IPS-18a (cell line): ENCODE data around the gene ELP1.

ENCODE experiments used
- H3K27ac ChIP-seq: one replicate; pipeline ENCODE4 v1.5.1; 2013; ENCODE audit warnings: low read length
- H3K27me3 ChIP-seq: one replicate; pipeline ENCODE4 v1.6.1; 2013; ENCODE audit warnings: mild to moderate bottlenecking, low read length; ENCODE audit not compliant: control insufficient read depth, insufficient read depth
- H3K36me3 ChIP-seq: one replicate; pipeline ENCODE4 v1.6.1; 2013; ENCODE audit warnings: low read depth, low read length; ENCODE audit not compliant: control insufficient read depth
- H3K4me1 ChIP-seq: one replicate; pipeline ENCODE4 v1.6.1; 2013; ENCODE audit warnings: low read depth, low read length; ENCODE audit not compliant: control insufficient read depth
- H3K4me3 ChIP-seq: one replicate; pipeline ENCODE4 v1.5.1; 2013; ENCODE audit warnings: low read length
- H3K9ac ChIP-seq: one replicate; pipeline ENCODE4 v1.6.1; 2013; ENCODE audit warnings: mild to moderate bottlenecking, low read length, moderate library complexity
- H3K9me3 ChIP-seq: one replicate; pipeline ENCODE4 v1.6.1; 2013; ENCODE audit warnings: low read depth, low read length; ENCODE audit not compliant: control insufficient read depth

The ELP1 gene

GRCh38 chr9:108860764-108861163 lies 73.2 kb downstream of the ELP1 start:
- Histone ChIP-seq H3K27me3 (no peaks in the 10 kb centered on the region), H3K9ac (no peak overlapping the region), H3K4me1 (no peaks in the 10 kb centered on the region), H3K36me3 (no peaks in the 10 kb centered on the region), H3K4me3 (no peak overlapping the region), H3K9me3 (no peaks in the 10 kb centered on the region), H3K27ac (no peak overlapping the region)

GRCh38 chr9:108860354-108860753 lies 73.6 kb downstream of the ELP1 start:
- H3K27ac ChIP-seq = no peak overlapping the region
- H3K9ac ChIP-seq = no peak overlapping the region
- no peaks in the 10 kb centered on the region for H3K4me1 ChIP-seq
- H3K27me3 ChIP-seq = no peaks in the 10 kb centered on the region
- no peak overlapping the region for H3K4me3 ChIP-seq
- no peaks in the 10 kb centered on the region for H3K36me3 ChIP-seq
- no peaks in the 10 kb centered on the region for H3K9me3 ChIP-seq

GRCh38 chr9:108859459-108860114 lies 74.3 kb downstream of the ELP1 start:
- Histone ChIP-seq H3K4me1 (no peaks in the 10 kb centered on the region), H3K27ac (no peak overlapping the region), H3K9me3 (no peaks in the 10 kb centered on the region), H3K36me3 (no peaks in the 10 kb centered on the region), H3K27me3 (no peaks in the 10 kb centered on the region), H3K4me3 (no peak overlapping the region), H3K9ac (no peak overlapping the region)

GRCh38 chr9:108857572-108857971 lies 76.4 kb downstream of the ELP1 start:
- Histone ChIP-seq H3K4me3 (no peak overlapping the region), H3K4me1 (no peaks in the 10 kb centered on the region), H3K9me3 (no peaks in the 10 kb centered on the region), H3K27me3 (no peaks in the 10 kb centered on the region), H3K36me3 (no peaks in the 10 kb centered on the region), H3K9ac (no peak overlapping the region), H3K27ac (no peak overlapping the region)

GRCh38 chr9:108855888-108856287 lies 78.0 kb downstream of the ELP1 start, which contains the start of gene ACTL7B:
ACTL7B (minus strand) TSS chr9:108855986; CDS start chr9:108855930, 56 bp downstream.
- H3K36me3 ChIP-seq = no peaks in the 10 kb centered on the region
- no peaks in the 10 kb centered on the region for H3K9me3 ChIP-seq
- no peak within 1 kb of the TSS for H3K4me3 ChIP-seq
- no peaks in the 10 kb centered on the region for H3K4me1 ChIP-seq
- H3K27ac ChIP-seq = no peak within 1 kb of the TSS
- H3K27me3 ChIP-seq = no peaks in the 10 kb centered on the region
- H3K9ac ChIP-seq = no peak within 1 kb of the TSS

- Histone ChIP-seq H3K4me1 (no peaks in the 10 kb centered on the region), H3K27ac (no peak overlapping the region), H3K9ac (no peak overlapping the region), H3K4me3 (no peak overlapping the region), H3K36me3 (no peaks in the 10 kb centered on the region), H3K9me3 (no peaks in the 10 kb centered on the region), H3K27me3 (no peaks in the 10 kb centered on the region)
These were observed 78.4 kb downstream of the ELP1 start for GRCh38 chr9:108855529-108855886.

- Histone ChIP-seq H3K36me3 (no peaks in the 10 kb centered on the region), H3K9ac (no peak overlapping the region), H3K9me3 (no peaks in the 10 kb centered on the region), H3K27me3 (no peaks in the 10 kb centered on the region), H3K4me1 (no peaks in the 10 kb centered on the region), H3K4me3 (no peak overlapping the region), H3K27ac (no peak overlapping the region)
These were observed 79.0 kb downstream of the ELP1 start for GRCh38 chr9:108854641-108855528.

GRCh38 chr9:108854094-108854493 lies 79.8 kb downstream of the ELP1 start:
- no peaks in the 10 kb centered on the region for H3K9me3 ChIP-seq
- no peak overlapping the region for H3K9ac ChIP-seq
- H3K27me3 ChIP-seq = no peaks in the 10 kb centered on the region
- no peaks in the 10 kb centered on the region for H3K36me3 ChIP-seq
- H3K4me1 ChIP-seq = no peaks in the 10 kb centered on the region
- H3K27ac ChIP-seq = no peak overlapping the region
- H3K4me3 ChIP-seq = no peak overlapping the region

- Histone ChIP-seq H3K36me3 (no peaks in the 10 kb centered on the region), H3K27me3 (no peaks in the 10 kb centered on the region), H3K4me3 (no peak overlapping the region), H3K9ac (no peak overlapping the region), H3K9me3 (no peaks in the 10 kb centered on the region), H3K27ac (no peak overlapping the region), H3K4me1 (no peaks in the 10 kb centered on the region)
These were observed 81.8 kb downstream of the ELP1 start for GRCh38 chr9:108852079-108852478.

GRCh38 chr9:108851138-108851537 lies 82.8 kb downstream of the ELP1 start:
- Histone ChIP-seq H3K36me3 (no peaks in the 10 kb centered on the region), H3K4me3 (no peak overlapping the region), H3K27me3 (no peaks in the 10 kb centered on the region), H3K27ac (no peak overlapping the region), H3K4me1 (no peaks in the 10 kb centered on the region), H3K9ac (no peak overlapping the region), H3K9me3 (no peaks in the 10 kb centered on the region)

GRCh38 chr9:108850293-108850897 lies 83.5 kb downstream of the ELP1 start:
- no peaks in the 10 kb centered on the region for H3K27me3 ChIP-seq
- no peak overlapping the region for H3K4me3 ChIP-seq
- H3K36me3 ChIP-seq = no peaks in the 10 kb centered on the region
- no peak overlapping the region for H3K27ac ChIP-seq
- no peak overlapping the region for H3K9ac ChIP-seq
- H3K9me3 ChIP-seq = no peaks in the 10 kb centered on the region
- no peaks in the 10 kb centered on the region for H3K4me1 ChIP-seq
